IPS-18a (cell line): ENCODE measurements around the gene PTPRN2.
"Not testable (repeated sequence)": the region's sequence is repeated elsewhere in the genome, so short reads cannot be mapped to it uniquely, and the experiment has no call there.

Source experiments
- H3K27ac ChIP-seq: one replicate; pipeline ENCODE4 v1.5.1; 2013; ENCODE audit warnings: low read length
- H3K27me3 ChIP-seq: one replicate; pipeline ENCODE4 v1.6.1; 2013; ENCODE audit warnings: mild to moderate bottlenecking, low read length; ENCODE audit not compliant: control insufficient read depth, insufficient read depth
- H3K36me3 ChIP-seq: one replicate; pipeline ENCODE4 v1.6.1; 2013; ENCODE audit warnings: low read depth, low read length; ENCODE audit not compliant: control insufficient read depth
- H3K4me1 ChIP-seq: one replicate; pipeline ENCODE4 v1.6.1; 2013; ENCODE audit warnings: low read depth, low read length; ENCODE audit not compliant: control insufficient read depth
- H3K4me3 ChIP-seq: one replicate; pipeline ENCODE4 v1.5.1; 2013; ENCODE audit warnings: low read length
- H3K9ac ChIP-seq: one replicate; pipeline ENCODE4 v1.6.1; 2013; ENCODE audit warnings: mild to moderate bottlenecking, low read length, moderate library complexity
- H3K9me3 ChIP-seq: one replicate; pipeline ENCODE4 v1.6.1; 2013; ENCODE audit warnings: low read depth, low read length; ENCODE audit not compliant: control insufficient read depth

The PTPRN2 gene

DNA sequence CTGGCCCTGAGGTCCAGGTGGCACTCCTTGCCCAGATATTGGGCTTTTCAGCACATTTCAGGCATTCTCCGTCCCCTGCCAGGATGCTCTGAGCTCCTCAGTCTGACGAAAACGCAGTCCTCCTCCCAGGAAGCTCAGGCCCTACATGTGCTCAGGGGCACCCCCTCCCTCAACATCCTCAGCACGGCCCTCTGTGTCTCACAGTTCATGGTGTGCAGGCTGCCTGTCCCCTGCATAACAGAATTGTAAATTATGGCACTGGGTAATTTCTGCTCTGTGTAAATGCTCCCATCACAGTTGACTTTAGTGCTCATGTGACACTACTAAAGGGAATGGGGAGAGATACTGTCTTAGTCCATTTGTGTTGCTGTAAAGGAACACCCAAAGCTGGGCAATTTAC is 687.1 kb downstream of the PTPRN2 start:
- no peaks in the 10 kb centered on the region for H3K9me3 ChIP-seq
- no peak overlapping the region for H3K27ac ChIP-seq
- H3K4me3 ChIP-seq, result no peak overlapping the region
- no peak overlapping the region for H3K9ac ChIP-seq
- no peaks in the 10 kb centered on the region for H3K27me3 ChIP-seq
- peaks cover 19% of the 10 kb centered on the region for H3K4me1 ChIP-seq
- H3K36me3 ChIP-seq, result no peaks in the 10 kb centered on the region

DNA sequence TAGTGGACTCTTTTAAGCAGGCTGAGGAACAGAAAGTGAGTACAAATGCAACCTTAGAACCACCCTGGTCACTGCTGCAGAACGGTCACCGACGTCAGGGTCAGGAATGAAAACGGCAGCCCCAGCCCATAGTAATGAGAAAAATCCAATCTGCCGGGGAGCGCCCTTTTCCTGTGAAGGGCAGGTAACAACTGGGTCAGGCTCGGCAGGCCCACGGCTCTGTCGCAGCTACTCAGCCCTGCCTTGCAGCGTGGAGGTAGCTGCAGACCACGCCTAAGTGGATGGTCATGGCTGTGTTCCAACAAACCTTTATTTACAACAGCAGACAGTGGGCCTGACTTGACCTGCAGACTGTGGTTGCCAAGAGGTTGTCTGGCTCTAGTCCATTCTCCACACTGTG is 687.6 kb downstream of the PTPRN2 start:
- Histone ChIP-seq H3K4me3 (no peak overlapping the region), H3K4me1 (peaks cover 14% of the 10 kb centered on the region), H3K9me3 (no peaks in the 10 kb centered on the region), H3K9ac (no peak overlapping the region), H3K27ac (no peak overlapping the region), H3K36me3 (no peaks in the 10 kb centered on the region), H3K27me3 (no peaks in the 10 kb centered on the region)

DNA sequence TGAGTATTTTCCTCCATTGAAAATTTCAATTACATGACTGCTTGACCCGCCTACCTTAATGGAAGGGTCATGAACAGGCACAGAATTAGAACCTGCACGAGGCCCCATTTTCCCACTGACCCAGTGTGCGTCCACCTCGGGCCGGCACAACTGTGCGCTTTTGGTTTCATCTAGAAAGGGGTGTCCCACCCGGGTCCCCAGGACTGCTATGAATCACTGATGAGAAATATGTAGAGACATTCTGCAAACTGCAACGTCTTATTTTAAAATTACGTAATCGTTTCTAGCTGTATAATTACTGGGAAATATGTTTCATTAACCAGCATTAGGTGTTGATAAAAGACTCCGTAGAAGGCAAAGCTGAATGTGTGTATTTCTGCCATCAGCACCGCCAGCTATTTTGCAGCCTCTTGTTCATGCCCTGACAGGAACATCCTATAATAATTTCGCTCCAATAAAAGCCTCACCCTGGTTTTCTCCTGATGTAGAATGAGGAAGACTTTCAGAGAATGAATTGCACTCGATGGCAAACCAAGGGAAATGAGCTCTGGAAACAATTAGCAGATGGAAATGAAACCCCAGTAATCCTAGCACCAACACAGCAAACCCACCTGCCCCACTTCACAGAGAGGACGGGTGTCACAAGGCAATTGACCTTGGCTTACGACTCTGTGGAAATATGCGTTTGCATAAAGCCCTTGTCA is 688.7 kb downstream of the PTPRN2 start:
- Histone ChIP-seq H3K9ac (no peak overlapping the region), H3K27ac (no peak overlapping the region), H3K27me3 (no peaks in the 10 kb centered on the region), H3K9me3 (no peaks in the 10 kb centered on the region), H3K4me1 (peaks cover 10% of the 10 kb centered on the region), H3K4me3 (no peak overlapping the region), H3K36me3 (no peaks in the 10 kb centered on the region)

DNA sequence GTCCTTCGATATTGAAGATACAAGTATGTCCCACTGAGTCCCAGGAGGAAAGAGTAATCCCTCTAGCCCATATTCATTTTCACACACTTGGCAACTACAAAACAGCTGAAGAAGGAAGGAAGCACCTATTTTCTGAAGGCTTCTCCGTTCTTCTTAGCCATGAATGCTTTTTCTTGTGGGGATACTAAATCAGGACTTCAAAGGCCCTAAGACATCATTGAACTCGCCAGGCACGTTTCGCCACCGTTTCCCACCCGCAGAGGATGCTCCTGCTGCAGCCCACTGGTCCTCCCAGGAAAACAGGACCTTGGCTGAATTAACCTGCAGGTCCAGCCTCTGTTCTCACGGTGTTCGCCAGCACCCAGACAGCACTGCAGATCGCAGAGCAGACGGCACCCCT is 689.4 kb downstream of the PTPRN2 start:
- Histone ChIP-seq H3K4me3 (no peak overlapping the region), H3K27me3 (no peaks in the 10 kb centered on the region), H3K9ac (no peak overlapping the region), H3K36me3 (no peaks in the 10 kb centered on the region), H3K27ac (no peak overlapping the region), H3K4me1 (peaks cover 8% of the 10 kb centered on the region), H3K9me3 (no peaks in the 10 kb centered on the region)

- Histone ChIP-seq H3K27ac (no peak overlapping the region), H3K4me3 (no peak overlapping the region), H3K9ac (no peak overlapping the region), H3K4me1 (peaks cover 8% of the 10 kb centered on the region), H3K36me3 (no peaks in the 10 kb centered on the region), H3K9me3 (no peaks in the 10 kb centered on the region), H3K27me3 (no peaks in the 10 kb centered on the region)
These were observed 689.9 kb downstream of the PTPRN2 start for GRCh38 chr7:157897681-157898080.

DNA sequence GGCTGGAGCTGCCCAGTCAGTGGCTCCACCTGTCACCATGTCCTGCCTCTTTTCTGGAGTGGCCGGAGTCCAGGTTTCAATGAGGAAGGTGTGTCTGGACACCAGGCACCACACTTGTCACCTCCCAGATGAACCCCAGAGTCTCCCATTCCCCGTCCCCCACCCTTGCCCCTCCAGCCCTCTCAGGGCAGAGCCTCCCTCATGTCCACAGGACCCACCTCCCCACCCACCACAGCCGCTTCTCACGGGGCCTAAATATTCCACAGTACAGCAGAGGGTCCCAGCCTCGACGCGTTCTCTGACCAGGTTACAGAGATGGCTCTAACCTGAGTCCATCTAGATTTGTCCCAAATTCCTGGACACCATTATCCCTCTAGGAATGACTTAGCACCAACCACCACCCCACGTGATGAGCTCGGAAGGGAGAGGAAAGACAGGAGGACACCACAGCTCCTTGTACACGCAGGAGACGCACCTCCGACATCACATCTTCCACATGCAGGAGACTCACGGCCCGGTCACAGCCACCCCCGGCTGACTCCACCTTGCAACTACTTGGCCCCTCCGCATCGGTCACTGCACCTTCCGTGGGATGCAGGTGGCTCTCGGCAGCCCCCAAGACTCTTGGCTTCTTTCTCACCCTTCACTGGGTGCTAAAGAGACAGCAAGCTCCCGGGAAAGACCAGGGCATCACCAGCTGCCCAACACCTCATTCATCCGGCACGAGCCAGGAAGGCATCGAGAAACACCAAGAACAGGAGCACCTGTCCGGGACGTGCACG is 690.7 kb downstream of the PTPRN2 start:
- Histone ChIP-seq H3K27me3 (no peaks in the 10 kb centered on the region), H3K4me3 (no peak overlapping the region), H3K4me1 (peaks cover 8% of the 10 kb centered on the region)

GRCh38 chr7:157896376-157896675 is 691.3 kb downstream of the PTPRN2 start:
- not testable (repeated sequence) for H3K27me3 ChIP-seq, H3K9me3 ChIP-seq, H3K9ac ChIP-seq

More for the DNA sequence above, 690.7 kb downstream of the PTPRN2 start:
- Histone ChIP-seq H3K36me3 (no peaks in the 10 kb centered on the region), H3K27ac (no peak overlapping the region), H3K9me3 (no peaks in the 10 kb centered on the region), H3K9ac (no peak overlapping the region)

GRCh38 chr7:157895520-157896375 is 691.9 kb downstream of the PTPRN2 start:
- H3K4me3 ChIP-seq, result no peak overlapping the region
- peaks cover 8% of the 10 kb centered on the region for H3K4me1 ChIP-seq
- H3K27me3 ChIP-seq, result no peaks in the 10 kb centered on the region
- H3K9me3 ChIP-seq, result no peaks in the 10 kb centered on the region
- H3K27ac ChIP-seq, result no peak overlapping the region
- H3K9ac ChIP-seq, result no peak overlapping the region
- no peaks in the 10 kb centered on the region for H3K36me3 ChIP-seq

More at GRCh38 chr7:157896376-157896675, 691.3 kb downstream of the PTPRN2 start:
- not testable (repeated sequence) for H3K4me3 ChIP-seq, H3K4me1 ChIP-seq, H3K36me3 ChIP-seq, H3K27ac ChIP-seq

- not testable (repeated sequence) for H3K9me3 ChIP-seq
These were observed 692.5 kb downstream of the PTPRN2 start for GRCh38 chr7:157895098-157895497.

GRCh38 chr7:157893535-157894044 is 694.0 kb downstream of the PTPRN2 start:
- no peak overlapping the region for H3K4me3 ChIP-seq
- H3K9ac ChIP-seq, result no peak overlapping the region
- H3K36me3 ChIP-seq, result no peaks in the 10 kb centered on the region
- H3K4me1 ChIP-seq, result no peaks in the 10 kb centered on the region
- H3K27me3 ChIP-seq, result no peaks in the 10 kb centered on the region
- H3K9me3 ChIP-seq, result no peaks in the 10 kb centered on the region
- H3K27ac ChIP-seq, result no peak overlapping the region

More at GRCh38 chr7:157895098-157895497, 692.5 kb downstream of the PTPRN2 start:
- not testable (repeated sequence) for H3K4me1 ChIP-seq, H3K4me3 ChIP-seq, H3K27ac ChIP-seq, H3K27me3 ChIP-seq, H3K36me3 ChIP-seq, H3K9ac ChIP-seq

GRCh38 chr7:157892751-157893523 is 694.7 kb downstream of the PTPRN2 start:
- H3K27ac ChIP-seq, result no peak overlapping the region
- H3K9ac ChIP-seq, result no peak overlapping the region
- H3K9me3 ChIP-seq, result no peaks in the 10 kb centered on the region
- H3K27me3 ChIP-seq, result no peaks in the 10 kb centered on the region
- no peaks in the 10 kb centered on the region for H3K36me3 ChIP-seq
- H3K4me1 ChIP-seq, result no peaks in the 10 kb centered on the region
- H3K4me3 ChIP-seq, result no peak overlapping the region
